RPMI7951 (cell line): ENCODE results near the gene SPATA16. TPM values are rescaled to one million over a fixed set of nuclear protein-coding genes. Genes with fewer than 3 reads are reported as not detected.

Experiments
- DNase-seq: peaks from one replicate; pipeline ENCODE4 v3.0.0-alpha.2; 2012; ENCODE audit warnings: low read depth
- total RNA-seq: library from RNA; depleted of rRNA; stranded (reverse); fragments of >200 nt; shearing (Covaris generic); gene quantifications from 2 replicates; pipeline ENCODE4 v1.2.3, GENCODE V29; 2014

Gene SPATA16
- total RNA-seq, 1 experiment from 2014 or later: not detected

GRCh38 chr3:172951511-172951910 lies 189.5 kb downstream of the SPATA16 start:
- no peak for DNase-seq

GRCh38 chr3:172946061-172946460 lies 195.0 kb downstream of the SPATA16 start:
- DNase-seq: no peak

- no peak for DNase-seq
Observed at GRCh38 chr3:172939651-172940293, 201.3 kb downstream of the SPATA16 start.

GRCh38 chr3:172938788-172939187 lies 202.2 kb downstream of the SPATA16 start:
- DNase-seq: no peak

GRCh38 chr3:172931746-172932285 lies 209.2 kb downstream of the SPATA16 start:
- DNase-seq: no peak

- DNase-seq: no peak
Observed at GRCh38 chr3:172929451-172929850, 211.6 kb downstream of the SPATA16 start.

- no peak for DNase-seq
Observed at GRCh38 chr3:172924546-172924945, 216.5 kb downstream of the SPATA16 start.

- no peak for DNase-seq
Observed at GRCh38 chr3:172919297-172919683, 221.7 kb downstream of the SPATA16 start.

GRCh38 chr3:172918568-172919296 lies 222.3 kb downstream of the SPATA16 start:
- no peak for DNase-seq

GRCh38 chr3:172918165-172918564 lies 222.9 kb downstream of the SPATA16 start:
- DNase-seq: peak; percentile 33

- DNase-seq: no peak
Observed at GRCh38 chr3:172915911-172916514, 225.0 kb downstream of the SPATA16 start.

GRCh38 chr3:172914854-172915253 lies 226.2 kb downstream of the SPATA16 start:
- DNase-seq: no peak

- DNase-seq: no peak
Observed at GRCh38 chr3:172913911-172914655, 227.0 kb downstream of the SPATA16 start.

- no peak for DNase-seq
Observed at GRCh38 chr3:172911142-172911541, 229.9 kb downstream of the SPATA16 start.

- no peak for DNase-seq
Observed at GRCh38 chr3:172908771-172909270, 232.2 kb downstream of the SPATA16 start.

GRCh38 chr3:172905451-172905850 lies 235.6 kb downstream of the SPATA16 start:
- DNase-seq: no peak

- DNase-seq: peak; percentile 2
Observed at GRCh38 chr3:172904711-172905373, 236.2 kb downstream of the SPATA16 start.

GRCh38 chr3:172903642-172904320 lies 237.3 kb downstream of the SPATA16 start:
- no peak for DNase-seq

- peak; percentile 42 for DNase-seq
Observed at GRCh38 chr3:172892158-172892557, 248.9 kb downstream of the SPATA16 start.

- DNase-seq: no peak
Observed at GRCh38 chr3:172885704-172886103, 255.3 kb downstream of the SPATA16 start.

GRCh38 chr3:172882563-172882962 lies 258.5 kb downstream of the SPATA16 start:
- DNase-seq: no peak
